GM06990 (cell line): Measurements from ENCODE around the gene CEACAM18.

Source experiments
- DNase-seq: peaks from one replicate; pipeline ENCODE4 v3.0.0-alpha.2; 2011; ENCODE audit not compliant: insufficient read length; ENCODE audit errors: extremely low read depth
- H3K27me3 ChIP-seq: replicated peaks from 2 replicates; pipeline ENCODE4 v1.6.0; 2011; ENCODE audit warnings: low read length; ENCODE audit not compliant: control insufficient read depth, insufficient read depth
- H3K36me3 ChIP-seq: 2 replicates; pipeline ENCODE4 v1.5.1; 2011; ENCODE audit warnings: low read length; ENCODE audit not compliant: control insufficient read depth, insufficient read depth
- H3K4me3 ChIP-seq: replicated peaks from 2 replicates; pipeline ENCODE4 v1.5.1; 2011; ENCODE audit warnings: low read depth, mild to moderate bottlenecking, control low read depth, low read length
- CTCF ChIP-seq: IDR thresholded peaks from 2 replicates; pipeline ENCODE4 v1.5.1; 2011; ENCODE audit warnings: low read length, control low read depth, mild to moderate bottlenecking, inconsistent platforms; ENCODE audit not compliant: insufficient read depth, poor library complexity, severe bottlenecking

The CEACAM18 gene

GRCh38 chr19:51539821-51540366, 61.6 kb downstream of the CEACAM18 start:
- Histone ChIP-seq H3K36me3 (no peaks in the 10 kb centered on the region), H3K27me3 (no peaks in the 10 kb centered on the region; the same call in 1 of the 2 replicates), H3K4me3 (no peak overlapping the region)
- no peak for TF ChIP-seq CTCF
- DNase-seq, result no peak
